GM12878 (cell line): ENCODE results near the gene KIRREL3. TPM values are rescaled to one million over a fixed set of nuclear protein-coding genes. Genes with fewer than 3 reads are reported as not detected.

ENCODE experiments used
- ATAC-seq: fragments of 200-7000 bp; cut with Tn5 transposase; 3 replicates; pipeline ENCODE4 v1.9.1; 2020; ENCODE audit warnings: mild to moderate bottlenecking, moderate library complexity
- BruUV-seq: library from RNA; stranded (reverse); fragments of 400-500 nt; replicated peaks from 2 replicates; lab custom pipeline; 2021; lab: Mats Ljungman, UMichigan
- CTCF ChIA-PET: fragments of 300-600 bp; sonication (Branson Sonifier 250); formaldehyde crosslinking; extraction: SDS; loops from one replicate; lab custom pipeline; 2021; ENCODE audit warnings: inconsistent platforms; lab: Yijun Ruan, JAX
- POLR2A ChIA-PET: fragments of 350-600 bp; formaldehyde crosslinking; extraction: SDS; loops from one replicate; lab custom pipeline; 2021; ENCODE audit warnings: inconsistent platforms; lab: Charles Lee
- RAD21 ChIA-PET: fragments of 300-600 bp; sonication (Branson Sonifier 250); formaldehyde crosslinking; loops from one replicate; lab custom pipeline; 2023; ENCODE audit warnings: antibody characterized with exemption; ENCODE audit not compliant: unreplicated experiment; lab: Charles Lee
- SMC1A ChIA-PET: fragments of 300-600 bp; sonication (Branson Sonifier 250); formaldehyde crosslinking; loops from one replicate; lab custom pipeline; 2023; ENCODE audit not compliant: unreplicated experiment, uncharacterized antibody; lab: Charles Lee
- DNase-seq: peaks from one replicate; pipeline ENCODE4 v3.0.0-alpha.2; 2011; ENCODE audit warnings: low read depth, low spot score
- FAIRE-seq: peaks from 3 replicates; lab custom pipeline; 2011; peaks lifted over from hg19 to GRCh38; lab: Jason Lieb, UNC
- H2AFZ ChIP-seq: 2 replicates; pipeline ENCODE4 v1.6.0; 2011; ENCODE audit warnings: low read depth, low read length, control low read depth; ENCODE audit not compliant: control insufficient read depth
- H3K27ac ChIP-seq: 2 replicates; pipeline ENCODE4 v1.5.1; 2011; ENCODE audit warnings: control low read depth; ENCODE audit not compliant: control insufficient read depth, insufficient read depth
- H3K27me3 ChIP-seq, 2 experiments: replicated peaks in 1 of 2; 2 replicates each; pipeline versions ENCODE4 v1.6.0 to v1.6.1; 2011; ENCODE audit warnings: low read length in 1 of 2; ENCODE audit not compliant: control insufficient read depth in 2 of 2, insufficient read depth in 2 of 2
- H3K36me3 ChIP-seq, 2 experiments: 2 replicates each; pipeline ENCODE4 v1.5.1; 2011; ENCODE audit warnings: low read length in 1 of 2; ENCODE audit not compliant: control insufficient read depth in 2 of 2, insufficient read depth in 2 of 2
- H3K4me1 ChIP-seq: 2 replicates; pipeline ENCODE4 v1.6.1; 2011; ENCODE audit warnings: mild to moderate bottlenecking, low read length, moderate library complexity, mixed read lengths; ENCODE audit not compliant: control insufficient read depth, insufficient read depth
- H3K4me2 ChIP-seq: 2 replicates; pipeline ENCODE4 v1.6.0; 2011; ENCODE audit warnings: control low read depth; ENCODE audit not compliant: control insufficient read depth, insufficient read depth
- H3K4me3 ChIP-seq: fragments of 200-600 bp; sonication (generic); 2 replicates; pipeline ENCODE4 v1.5.1; 2016
- H3K79me2 ChIP-seq: 2 replicates; pipeline ENCODE4 v1.6.0; 2011; ENCODE audit warnings: low read length; ENCODE audit not compliant: control insufficient read depth, insufficient read depth
- H3K9ac ChIP-seq: 2 replicates; pipeline ENCODE4 v1.8.0; 2011; ENCODE audit warnings: low read length, control low read depth, mixed read lengths; ENCODE audit not compliant: control insufficient read depth, insufficient read depth
- H3K9me3 ChIP-seq: replicated peaks from 3 replicates; pipeline ENCODE4 v1.5.1; 2011; ENCODE audit warnings: mild to moderate bottlenecking, low read length; ENCODE audit not compliant: control insufficient read depth, insufficient read depth
- H4K20me1 ChIP-seq: 2 replicates; pipeline ENCODE4 v1.6.0; 2011; ENCODE audit not compliant: control insufficient read depth, insufficient read depth
- SMAD5 ChIP-seq: IDR thresholded peaks from 2 replicates; pipeline ENCODE4 v1.6.1; 2016; ENCODE audit warnings: antibody characterized with exemption, low read depth
- SPI1 ChIP-seq: IDR thresholded peaks from 2 replicates; pipeline ENCODE4 v1.6.1; 2011; ENCODE audit warnings: low read depth, mild to moderate bottlenecking, low read length, moderate library complexity, borderline replicate concordance; ENCODE audit not compliant: insufficient read depth
- SUPT20H ChIP-seq: IDR thresholded peaks from 2 replicates; pipeline ENCODE4 v1.6.1; 2011; ENCODE audit warnings: low read depth, mild to moderate bottlenecking, low read length, moderate library complexity, borderline replicate concordance; ENCODE audit not compliant: control insufficient read depth
- ZBTB4 ChIP-seq: fragments of 450-650 bp; formaldehyde crosslinking; IDR thresholded peaks from 2 replicates; pipeline ENCODE4 v1.4.0; 2022; ENCODE audit warnings: mild to moderate bottlenecking, moderate library complexity
- whole genome bisulfite sequencing: methylation state at CpG from one replicate; pipeline ENCODE4 v1.1.6; 2016; ENCODE audit warnings: low lambda C conversion rate; ENCODE audit not compliant: insufficient replicate concordance, insufficient coverage; ENCODE audit errors: missing lambda C conversion rate; 5-methylcytosine and 5-hydroxymethylcytosine counted together
- in situ Hi-C: fragments of 300-500 bp; cut with MboI; formaldehyde crosslinking; loops from 9 replicates; pipeline ENCODE4 v1.14.3; 2018; ENCODE audit warnings: mixed read lengths
- intact Hi-C: fragments of 100-400 bp; cut with micrococcal nuclease; formaldehyde crosslinking; loops from one replicate; pipeline ENCODE4 v1.14.2; 2022; ENCODE audit not compliant: unreplicated experiment
- polyA plus RNA-seq, 11 experiments: library from polyadenylated mRNA; depleted of rRNA in 4 of 11; unstranded in 6 of 11; stranded (reverse) in 5 of 11; fragments of >200 nt; fragmentation: Nextera tagmentation in 4 of 11; fragmentation: Illumina TruSeq in 1 of 11; extraction: Ambion mirVana in 4 of 11; extraction: Trizol in 1 of 11; gene quantifications; 1 replicate in 1 of 11; 2 replicates in 10 of 11; pipeline versions ENCODE4 v1.2.1 to v1.2.3, GENCODE V29; 2011 to 2016; ENCODE audit warnings: inconsistent platforms in 2 of 11, missing spikeins in 2 of 11, low read depth in 1 of 11
- total RNA-seq, 4 experiments: library from RNA; depleted of rRNA in 3 of 4; stranded (reverse); fragments of >200 nt in 3 of 4; fragmentation: Illumina TruSeq in 1 of 4; extraction: Trizol in 1 of 4; gene quantifications; 2 replicates each; pipeline versions ENCODE4 v1.2.1 to v1.2.3, GENCODE V29; 2013 to 2021

KIRREL3 gene
- total and polyA plus RNA-seq, 10 of the 15 experiments (the other 5 are each of a cell fraction or from before 2014, with no cell fraction given) = under 0.01 TPM; not detected in 9

- Histone ChIP-seq H2AFZ (no peak overlapping the region), H3K9me3 (no peaks in the 10 kb centered on the region), H3K27me3 (peaks cover 0 to 8% of the 10 kb centered on the region in 2 experiments; a peak in 1 of 4 replicates), H3K4me1 (no peaks in the 10 kb centered on the region), H3K9ac (no peak overlapping the region), H3K27ac (no peak overlapping the region), H3K4me3 (no peak overlapping the region), H3K4me2 (no peak overlapping the region), H4K20me1 (no peaks in the 10 kb centered on the region), H3K79me2 (no peaks in the 10 kb centered on the region), H3K36me3 (no peaks in the 10 kb centered on the region)
- no peak for DNase-seq
- TF ChIP-seq SPI1 = no peak
- TF ChIP-seq SMAD5 = no peak
- no peak for TF ChIP-seq SUPT20H
- no peak for TF ChIP-seq ZBTB4 (CRISPR knock-in tag)
- CTCF ChIA-PET = no interaction called here
- intact Hi-C loops (no loop called here), in situ Hi-C loops (no loop called here)
- 12% methylated on average over 5 of the region's 5 CpGs for WGBS
- SMC1A ChIA-PET = no interaction called here
- no peak for FAIRE-seq
- POLR2A ChIA-PET = no interaction called here
- RAD21 ChIA-PET = no interaction called here
- peak; percentile 22; the same call in 2 of the 3 replicates for ATAC-seq
- BruUV-seq = no TSS peak
Observed at GRCh38 chr11:126636911-126637794, 363.4 kb downstream of the KIRREL3 start.
